IPS-18c (cell line): ENCODE data around the gene ZNF672.

Source experiments
- H3K4me3 ChIP-seq: 2 replicates; pipeline ENCODE4 v1.7.0; 2013; ENCODE audit warnings: low read depth, mild to moderate bottlenecking, low read length, moderate library complexity; ENCODE audit not compliant: insufficient read depth
- H3K9me3 ChIP-seq: one replicate; pipeline ENCODE4 v1.6.1; 2013; ENCODE audit warnings: mild to moderate bottlenecking, low read length, moderate library complexity; ENCODE audit not compliant: control insufficient read depth, insufficient read depth

Gene ZNF672

GRCh38 chr1:248890549-248891498 is 52.8 kb downstream of the ZNF672 start:
- Histone ChIP-seq H3K9me3 (no peaks in the 10 kb centered on the region), H3K4me3 (no peak overlapping the region)

GRCh38 chr1:248891758-248892157 is 53.7 kb downstream of the ZNF672 start:
- Histone ChIP-seq H3K9me3 (no peaks in the 10 kb centered on the region), H3K4me3 (no peak overlapping the region)

GRCh38 chr1:248892590-248892989 is 54.6 kb downstream of the ZNF672 start:
- Histone ChIP-seq H3K4me3 (no peak overlapping the region), H3K9me3 (no peaks in the 10 kb centered on the region)

GRCh38 chr1:248894837-248895236 is 56.8 kb downstream of the ZNF672 start:
- Histone ChIP-seq H3K9me3 (no peaks in the 10 kb centered on the region), H3K4me3 (no peak overlapping the region)

- Histone ChIP-seq H3K4me3 (no peak overlapping the region), H3K9me3 (no peaks in the 10 kb centered on the region)
Observed at GRCh38 chr1:248897412-248898337, 59.7 kb downstream of the ZNF672 start.
